Measurements from ENCODE around the gene FOSL2.

DNA sequence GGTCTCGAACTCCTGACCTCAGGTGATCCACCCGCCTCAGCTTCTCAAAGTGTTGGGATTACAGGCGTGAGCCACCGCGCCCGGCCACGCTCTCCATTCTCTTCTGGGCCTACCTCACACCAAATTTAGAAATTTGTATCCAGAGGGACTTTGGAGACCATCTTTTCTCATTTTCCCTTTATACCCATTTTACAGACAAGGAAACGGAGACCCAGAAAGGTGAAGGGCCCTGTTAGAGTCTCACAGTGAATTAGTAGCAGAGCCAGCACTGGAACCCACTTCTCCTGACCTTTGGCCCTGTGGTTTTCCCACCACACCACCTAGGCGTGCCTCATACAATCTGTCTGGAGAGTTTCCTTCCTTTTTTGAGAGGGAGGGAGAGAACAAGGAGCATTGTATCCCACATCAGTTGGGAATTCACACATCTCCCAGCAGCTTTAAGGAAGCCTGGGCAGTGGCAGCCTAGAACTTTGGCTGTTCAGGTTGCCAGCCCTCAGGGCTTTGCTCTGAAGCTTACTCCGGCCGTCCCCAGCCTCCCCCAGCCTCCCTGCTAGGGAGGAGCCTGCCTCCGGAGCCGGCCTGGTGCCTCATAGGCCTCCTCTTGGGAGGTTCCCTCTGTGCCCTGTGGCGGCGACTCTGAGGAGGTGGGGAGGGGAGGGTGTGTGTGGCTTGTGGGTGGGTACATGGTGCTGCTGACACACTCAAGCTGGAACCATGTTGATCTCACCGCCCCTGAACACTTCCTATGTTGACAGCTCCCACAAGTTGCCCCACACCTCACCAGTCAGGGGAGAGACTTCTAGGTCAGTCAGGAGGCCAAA lies 13.8 kb downstream of the FOSL2 start:
- no peak for TF ChIP-seq ZNF263 (CRISPR knock-in tag; IDR thresholded peaks at IDR 0.05; ENCODE audit: low read depth)
- no peak for TF ChIP-seq ZNF138 (CRISPR knock-in tag; conservative IDR thresholded peaks at IDR 0.05)
- no peak for TF ChIP-seq FOXJ3 (CRISPR knock-in tag; IDR thresholded peaks at IDR 0.05; ENCODE audit: borderline replicate concordance)
- TF ChIP-seq, protein P1, sequence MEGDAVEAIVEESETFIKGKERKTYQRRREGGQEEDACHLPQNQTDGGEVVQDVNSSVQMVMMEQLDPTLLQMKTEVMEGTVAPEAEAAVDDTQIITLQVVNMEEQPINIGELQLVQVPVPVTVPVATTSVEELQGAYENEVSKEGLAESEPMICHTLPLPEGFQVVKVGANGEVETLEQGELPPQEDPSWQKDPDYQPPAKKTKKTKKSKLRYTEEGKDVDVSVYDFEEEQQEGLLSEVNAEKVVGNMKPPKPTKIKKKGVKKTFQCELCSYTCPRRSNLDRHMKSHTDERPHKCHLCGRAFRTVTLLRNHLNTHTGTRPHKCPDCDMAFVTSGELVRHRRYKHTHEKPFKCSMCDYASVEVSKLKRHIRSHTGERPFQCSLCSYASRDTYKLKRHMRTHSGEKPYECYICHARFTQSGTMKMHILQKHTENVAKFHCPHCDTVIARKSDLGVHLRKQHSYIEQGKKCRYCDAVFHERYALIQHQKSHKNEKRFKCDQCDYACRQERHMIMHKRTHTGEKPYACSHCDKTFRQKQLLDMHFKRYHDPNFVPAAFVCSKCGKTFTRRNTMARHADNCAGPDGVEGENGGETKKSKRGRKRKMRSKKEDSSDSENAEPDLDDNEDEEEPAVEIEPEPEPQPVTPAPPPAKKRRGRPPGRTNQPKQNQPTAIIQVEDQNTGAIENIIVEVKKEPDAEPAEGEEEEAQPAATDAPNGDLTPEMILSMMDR (IDR thresholded peaks at IDR 0.05) = no peak
- TF ChIP-seq ZNF219 (CRISPR knock-in tag; IDR thresholded peaks at IDR 0.05; ENCODE audit: borderline replicate concordance) = no peak
- no peak for TF ChIP-seq TEAD1 (CRISPR knock-in tag; IDR thresholded peaks at IDR 0.05)
- no peak for TF ChIP-seq KAT7 (CRISPR knock-in tag; IDR thresholded peaks at IDR 0.05; ENCODE audit: borderline replicate concordance)
- TF ChIP-seq ZBTB21 (CRISPR knock-in tag; IDR thresholded peaks at IDR 0.05; ENCODE audit: borderline replicate concordance) = no peak
- no peak for TF ChIP-seq GABPB1 (CRISPR knock-in tag; IDR thresholded peaks at IDR 0.05)
